Tibial nerve (tissue), 4 donors: ENCODE data around the gene RELN. TPM values are rescaled to one million over a fixed set of nuclear protein-coding genes. Genes with fewer than 3 reads are reported as not detected.

ENCODE experiments used
- DNase-seq, 2 donors: peaks; one replicate each; pipeline ENCODE4 v3.0.0-alpha.2; 2019; ENCODE audit warnings: low spot score in 2 of 2
- H3K27ac ChIP-seq, 4 donors: fragments of 200-600 bp; sonication (generic) in 3 of 4; one replicate each; pipeline ENCODE4 v1.5.1; 2017 to 2019; ENCODE audit warnings: mild to moderate bottlenecking in 1 of 4
- H3K27me3 ChIP-seq, 2 donors: fragments of 200-600 bp; sonication (generic) in 1 of 2; one replicate each; pipeline versions ENCODE4 v1.5.1 to v1.6.0; 2017 to 2019
- H3K36me3 ChIP-seq, 3 donors: fragments of 200-600 bp; sonication (generic); one replicate each; pipeline ENCODE4 v1.5.1; 2018 to 2019
- H3K4me1 ChIP-seq, 4 donors: fragments of 200-600 bp; sonication (generic) in 3 of 4; one replicate each; pipeline ENCODE4 v1.5.1; 2017 to 2019
- H3K4me3 ChIP-seq, 4 donors: fragments of 200-600 bp; sonication (generic) in 3 of 4; one replicate each; pipeline ENCODE4 v1.5.1; 2017 to 2019; ENCODE audit warnings: mild to moderate bottlenecking in 1 of 4, moderate library complexity in 1 of 4
- H3K9me3 ChIP-seq, 4 donors: fragments of 200-600 bp; sonication (generic) in 3 of 4; one replicate each; pipeline ENCODE4 v1.5.1; 2017 to 2019
- EP300 ChIP-seq, 2 donors: sonication (generic); formaldehyde crosslinking; IDR thresholded peaks; one replicate each; pipeline ENCODE4 v1.6.1; 2017; ENCODE audit warnings: antibody characterized with exemption in 2 of 2, mild to moderate bottlenecking in 1 of 2
- POLR2A ChIP-seq, 2 donors: fragments of 450-650 bp; IDR thresholded peaks; one replicate each; pipeline ENCODE4 v1.6.1; 2017; ENCODE audit warnings: antibody characterized with exemption in 2 of 2, mild to moderate bottlenecking in 2 of 2, moderate library complexity in 2 of 2
- WGBS, 2 donors: methylation state at CpG; one replicate each; pipeline ENCODE4 v1.1.5; 2018; 5-methylcytosine and 5-hydroxymethylcytosine counted together
- total RNA-seq, 4 donors: library from RNA; depleted of rRNA; stranded (reverse); fragments of >200 nt; gene quantifications; one replicate each; pipeline ENCODE4 v1.1.0, GENCODE V29; 2016
- TF ChIP-seq, protein P1 (sequence below), 5 experiments: fragments of 200-600 bp in 3 of 5; fragments of 450-650 bp in 2 of 5; sonication (generic) in 3 of 5; IDR thresholded peaks; one replicate each; pipeline ENCODE4 v1.5.1; 2016 to 2019; ENCODE audit warnings: antibody characterized with exemption in 5 of 5, mild to moderate bottlenecking in 3 of 5, moderate library complexity in 2 of 5

RELN gene
- total RNA-seq, 4 donors from 2014 or later, result 80.4 to 117 (median 102) TPM

DNA sequence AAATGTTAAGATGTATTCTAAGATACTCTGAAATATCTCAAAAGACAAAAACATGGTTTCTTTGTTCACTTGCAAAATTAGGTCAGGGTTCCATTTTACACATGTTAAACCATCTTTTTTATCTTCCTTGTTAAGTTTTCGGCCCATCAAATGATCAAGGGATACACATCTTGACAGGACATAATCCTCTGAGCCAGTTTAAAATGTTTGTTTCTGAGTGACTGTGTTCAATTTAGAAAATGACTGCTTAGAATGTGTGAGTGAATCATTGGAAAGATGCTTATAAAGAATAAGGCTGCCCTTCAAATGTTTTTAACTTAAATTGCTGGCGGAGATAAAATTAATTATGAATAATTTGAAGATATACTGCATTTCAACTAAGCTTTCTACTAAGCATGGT, 447.5 kb downstream of the RELN start:
- no peak for DNase-seq
- H3K9me3 ChIP-seq, result no peaks in the 10 kb centered on the region
- peaks cover 0 to 27% (median 0%) of the 10 kb centered on the region in 3 donors for H3K36me3 ChIP-seq
- no peak overlapping the region for H3K27ac ChIP-seq
- WGBS, 2 donors, result 70 to 94% methylated on average over 2 of the region's 2 CpGs
- peaks cover 0 to 4% (median 0%) of the 10 kb centered on the region in 4 donors for H3K4me1 ChIP-seq
- H3K27me3 ChIP-seq, result no peaks in the 10 kb centered on the region
- no peak overlapping the region for H3K4me3 ChIP-seq
- no peak for TF ChIP-seq POLR2A (IDR thresholded peaks at IDR 0.05)
- TF ChIP-seq EP300 (IDR thresholded peaks at IDR 0.05), result no peak
- TF ChIP-seq, protein P1, sequence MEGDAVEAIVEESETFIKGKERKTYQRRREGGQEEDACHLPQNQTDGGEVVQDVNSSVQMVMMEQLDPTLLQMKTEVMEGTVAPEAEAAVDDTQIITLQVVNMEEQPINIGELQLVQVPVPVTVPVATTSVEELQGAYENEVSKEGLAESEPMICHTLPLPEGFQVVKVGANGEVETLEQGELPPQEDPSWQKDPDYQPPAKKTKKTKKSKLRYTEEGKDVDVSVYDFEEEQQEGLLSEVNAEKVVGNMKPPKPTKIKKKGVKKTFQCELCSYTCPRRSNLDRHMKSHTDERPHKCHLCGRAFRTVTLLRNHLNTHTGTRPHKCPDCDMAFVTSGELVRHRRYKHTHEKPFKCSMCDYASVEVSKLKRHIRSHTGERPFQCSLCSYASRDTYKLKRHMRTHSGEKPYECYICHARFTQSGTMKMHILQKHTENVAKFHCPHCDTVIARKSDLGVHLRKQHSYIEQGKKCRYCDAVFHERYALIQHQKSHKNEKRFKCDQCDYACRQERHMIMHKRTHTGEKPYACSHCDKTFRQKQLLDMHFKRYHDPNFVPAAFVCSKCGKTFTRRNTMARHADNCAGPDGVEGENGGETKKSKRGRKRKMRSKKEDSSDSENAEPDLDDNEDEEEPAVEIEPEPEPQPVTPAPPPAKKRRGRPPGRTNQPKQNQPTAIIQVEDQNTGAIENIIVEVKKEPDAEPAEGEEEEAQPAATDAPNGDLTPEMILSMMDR (IDR thresholded peaks at IDR 0.05), result no peak

DNA sequence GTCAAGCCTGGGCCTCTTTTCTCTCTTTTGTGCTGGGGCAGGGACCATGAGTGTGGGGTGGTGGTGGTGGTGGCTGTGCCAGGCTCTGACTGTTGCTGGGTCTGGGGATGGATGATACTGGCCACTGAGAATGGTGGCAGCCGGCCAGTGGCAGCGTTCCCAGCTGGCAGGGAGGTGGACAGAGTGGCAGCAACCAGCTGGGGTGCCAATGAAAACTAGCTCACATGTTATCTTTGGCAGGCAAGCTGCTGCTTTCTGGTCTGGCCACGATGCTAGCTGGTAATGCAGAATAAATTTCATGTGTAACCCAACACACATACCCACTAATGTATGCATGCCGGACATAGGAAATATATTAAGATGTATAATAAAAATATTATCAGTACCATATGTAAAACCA, 448.4 kb downstream of the RELN start:
- peaks cover 0 to 27% (median 0%) of the 10 kb centered on the region in 3 donors for H3K36me3 ChIP-seq
- TF ChIP-seq, protein P1 (IDR thresholded peaks at IDR 0.05), result no peak
- no peak for TF ChIP-seq POLR2A (IDR thresholded peaks at IDR 0.05)
- no peaks in the 10 kb centered on the region for H3K27me3 ChIP-seq
- H3K4me3 ChIP-seq, result no peak overlapping the region
- H3K4me1 ChIP-seq, result peaks cover 0 to 4% (median 0%) of the 10 kb centered on the region in 4 donors
- WGBS, 2 donors, result 27 to 36% methylated on average over 4 of the region's 4 CpGs
- H3K9me3 ChIP-seq, result no peaks in the 10 kb centered on the region
- DNase-seq, result no peak
- no peak overlapping the region for H3K27ac ChIP-seq

DNA sequence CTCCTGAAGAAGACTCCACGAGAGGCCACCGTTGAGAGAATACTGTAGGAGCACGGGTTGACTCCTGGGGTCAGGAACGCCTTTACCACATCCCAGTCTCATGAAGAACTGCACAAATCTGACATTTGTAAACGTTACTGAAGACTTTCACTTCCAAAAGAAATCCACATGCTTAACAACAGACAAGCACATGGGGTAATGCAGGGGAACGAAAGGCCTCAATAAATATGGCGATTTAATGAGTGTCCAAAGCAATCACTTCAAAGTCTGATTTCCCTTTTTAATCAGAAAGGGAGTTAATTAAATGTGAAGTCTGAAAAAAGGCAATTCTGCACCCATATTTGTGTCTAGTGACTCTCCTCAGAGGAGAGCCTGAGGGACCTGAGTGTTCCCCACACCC, 449.1 kb downstream of the RELN start:
- DNase-seq, result no peak

DNA sequence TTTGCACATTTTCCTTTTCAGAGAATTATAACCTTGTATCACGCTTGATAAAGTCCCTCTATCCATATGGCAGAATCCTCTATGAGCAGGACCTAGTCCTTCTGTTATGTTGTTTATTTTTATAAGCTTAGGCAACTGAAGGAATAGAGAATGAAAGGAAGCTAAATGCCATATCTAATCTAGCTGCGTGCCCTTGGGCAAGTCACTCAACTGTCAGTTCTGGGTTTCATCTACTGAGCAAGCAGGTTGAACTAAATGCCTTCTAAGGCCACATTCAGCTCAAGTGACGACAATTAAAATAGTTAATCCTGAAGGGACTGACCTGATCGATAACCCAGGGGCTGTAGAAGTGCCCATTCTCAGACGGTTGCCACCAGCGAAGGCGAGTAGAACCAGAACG, 449.6 kb downstream of the RELN start:
- Histone ChIP-seq H3K36me3 (peaks cover 0 to 27% (median 0%) of the 10 kb centered on the region in 3 donors), H3K27me3 (no peaks in the 10 kb centered on the region), H3K27ac (no peak overlapping the region), H3K4me1 (peaks cover 0 to 4% (median 0%) of the 10 kb centered on the region in 4 donors), H3K9me3 (no peaks in the 10 kb centered on the region), H3K4me3 (no peak overlapping the region)
- TF ChIP-seq EP300 (IDR thresholded peaks at IDR 0.05), result no peak
- TF ChIP-seq, protein P1 (IDR thresholded peaks at IDR 0.05), result no peak
- no peak for TF ChIP-seq POLR2A (IDR thresholded peaks at IDR 0.05)
- 92 to 97% methylated on average over 8 of the region's 8 CpGs for WGBS, 2 donors
- DNase-seq, result no peak

More for the DNA sequence above, 449.1 kb downstream of the RELN start:
- H3K36me3 ChIP-seq, result peaks cover 0 to 27% (median 0%) of the 10 kb centered on the region in 3 donors
- H3K27me3 ChIP-seq, result no peaks in the 10 kb centered on the region
- H3K4me3 ChIP-seq, result no peak overlapping the region
- peaks cover 0 to 4% (median 0%) of the 10 kb centered on the region in 4 donors for H3K4me1 ChIP-seq
- H3K9me3 ChIP-seq, result no peaks in the 10 kb centered on the region
- TF ChIP-seq POLR2A (IDR thresholded peaks at IDR 0.05), result no peak
- TF ChIP-seq, protein P1 (IDR thresholded peaks at IDR 0.05), result no peak
- no peak for TF ChIP-seq EP300 (IDR thresholded peaks at IDR 0.05)
- no peak overlapping the region for H3K27ac ChIP-seq
- WGBS, 2 donors, result 84 to 87% methylated on average over 7 of the region's 7 CpGs

DNA sequence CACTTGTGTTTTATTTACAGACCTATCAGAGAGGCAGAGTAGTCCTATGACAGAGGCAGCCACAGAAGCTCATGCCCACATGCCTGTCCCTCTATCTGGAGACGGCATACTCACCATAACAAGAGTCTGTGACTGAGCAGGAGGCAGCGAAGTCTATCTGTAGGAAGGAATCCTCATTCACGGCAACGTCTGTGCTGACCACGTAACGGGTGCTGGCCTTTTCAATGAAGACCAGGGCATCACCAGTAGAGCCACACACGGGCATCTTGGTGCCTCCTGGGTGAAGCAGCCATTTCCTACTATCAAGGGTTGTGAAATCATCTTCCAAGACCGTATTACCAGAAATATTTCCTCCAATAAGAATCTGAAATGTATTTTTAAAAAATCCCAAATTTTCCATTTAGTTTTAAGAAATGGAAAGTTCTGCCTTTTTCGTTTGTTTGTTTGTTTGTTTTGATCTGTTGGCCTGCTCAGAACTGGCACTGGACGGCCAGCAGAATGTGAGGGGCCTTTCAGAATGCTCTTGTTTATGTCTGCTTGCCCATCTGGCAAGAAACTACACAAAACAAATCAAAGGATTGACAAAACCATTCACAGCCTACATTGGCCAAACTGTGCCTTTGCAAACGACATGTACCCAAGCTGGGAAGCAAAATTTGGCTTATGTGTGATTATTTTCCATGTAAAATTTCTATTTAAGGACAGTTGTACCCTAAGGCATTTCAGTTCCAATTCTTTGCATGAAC, 450.3 kb downstream of the RELN start:
- Histone ChIP-seq H3K4me1 (peaks cover 0 to 4% (median 0%) of the 10 kb centered on the region in 4 donors), H3K27ac (no peak overlapping the region), H3K36me3 (peaks cover 0 to 27% (median 0%) of the 10 kb centered on the region in 3 donors), H3K9me3 (no peaks in the 10 kb centered on the region), H3K27me3 (no peaks in the 10 kb centered on the region), H3K4me3 (no peak overlapping the region)
- DNase-seq, result no peak
- 69 to 70% methylated on average over 11 of the region's 11 CpGs for WGBS, 2 donors
- TF ChIP-seq POLR2A (IDR thresholded peaks at IDR 0.05) (no peak), EP300 (IDR thresholded peaks at IDR 0.05) (no peak)
- TF ChIP-seq, protein P1 (IDR thresholded peaks at IDR 0.05), result no peak
